Measurements from ENCODE around the gene CD79B. TPM values are rescaled to one million over a fixed set of nuclear protein-coding genes. Genes with fewer than 3 reads are reported as not detected.
"Not testable (repeated sequence)": the region's sequence is repeated elsewhere in the genome, so short reads cannot be mapped to it uniquely, and the experiment has no call there.

Gene CD79B
- total RNA-seq, 4 donors from 2014 or later, result 8.6 to 10.9 (median 9.9) TPM

DNA sequence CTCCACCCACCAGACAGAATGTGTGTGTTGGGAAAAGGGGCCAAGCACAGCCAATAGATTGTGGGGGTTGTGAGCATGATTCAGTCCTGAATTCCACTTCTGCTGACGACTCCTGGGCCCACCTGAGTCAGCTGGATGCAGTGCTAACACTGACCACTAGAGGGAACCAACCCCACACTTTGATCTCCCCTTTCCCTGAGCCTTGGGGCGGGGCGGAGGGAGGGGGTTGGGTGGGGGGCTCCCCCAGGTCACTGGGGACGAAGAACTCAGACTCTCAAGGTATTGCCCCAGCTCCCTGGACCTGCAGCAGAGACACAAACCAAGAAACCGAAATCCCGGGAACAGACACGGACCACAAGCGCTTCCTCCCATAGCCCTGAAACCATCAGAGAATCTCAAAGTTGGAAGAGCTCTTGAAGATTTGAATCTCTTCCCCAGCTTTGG, 20.5 kb downstream of the CD79B start:
- no peak overlapping the region for H3K27ac ChIP-seq
- peak in 1 of 2 donors; percentile 60 for DNase-seq (ENCODE audit: low spot score in 2 of 2)
- H3K4me1 ChIP-seq, result no peaks in the 10 kb centered on the region
- H3K9me3 ChIP-seq, result no peaks in the 10 kb centered on the region
- WGBS, 2 donors, result 35 to 57% methylated on average over 6 to 8 of the region's 8 CpGs
- H3K4me3 ChIP-seq, result no peak overlapping the region
- H3K36me3 ChIP-seq, result no peaks in the 10 kb centered on the region
- TF ChIP-seq EP300 (IDR thresholded peaks at IDR 0.05), result no peak
- TF ChIP-seq, protein P1, sequence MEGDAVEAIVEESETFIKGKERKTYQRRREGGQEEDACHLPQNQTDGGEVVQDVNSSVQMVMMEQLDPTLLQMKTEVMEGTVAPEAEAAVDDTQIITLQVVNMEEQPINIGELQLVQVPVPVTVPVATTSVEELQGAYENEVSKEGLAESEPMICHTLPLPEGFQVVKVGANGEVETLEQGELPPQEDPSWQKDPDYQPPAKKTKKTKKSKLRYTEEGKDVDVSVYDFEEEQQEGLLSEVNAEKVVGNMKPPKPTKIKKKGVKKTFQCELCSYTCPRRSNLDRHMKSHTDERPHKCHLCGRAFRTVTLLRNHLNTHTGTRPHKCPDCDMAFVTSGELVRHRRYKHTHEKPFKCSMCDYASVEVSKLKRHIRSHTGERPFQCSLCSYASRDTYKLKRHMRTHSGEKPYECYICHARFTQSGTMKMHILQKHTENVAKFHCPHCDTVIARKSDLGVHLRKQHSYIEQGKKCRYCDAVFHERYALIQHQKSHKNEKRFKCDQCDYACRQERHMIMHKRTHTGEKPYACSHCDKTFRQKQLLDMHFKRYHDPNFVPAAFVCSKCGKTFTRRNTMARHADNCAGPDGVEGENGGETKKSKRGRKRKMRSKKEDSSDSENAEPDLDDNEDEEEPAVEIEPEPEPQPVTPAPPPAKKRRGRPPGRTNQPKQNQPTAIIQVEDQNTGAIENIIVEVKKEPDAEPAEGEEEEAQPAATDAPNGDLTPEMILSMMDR (IDR thresholded peaks at IDR 0.05), result peak; percentile 47 to 96 (median 85)
- TF ChIP-seq POLR2A (IDR thresholded peaks at IDR 0.05), result no peak
- H3K27me3 ChIP-seq, result peaks cover 0 to 16% of the 10 kb centered on the region in 2 donors

DNA sequence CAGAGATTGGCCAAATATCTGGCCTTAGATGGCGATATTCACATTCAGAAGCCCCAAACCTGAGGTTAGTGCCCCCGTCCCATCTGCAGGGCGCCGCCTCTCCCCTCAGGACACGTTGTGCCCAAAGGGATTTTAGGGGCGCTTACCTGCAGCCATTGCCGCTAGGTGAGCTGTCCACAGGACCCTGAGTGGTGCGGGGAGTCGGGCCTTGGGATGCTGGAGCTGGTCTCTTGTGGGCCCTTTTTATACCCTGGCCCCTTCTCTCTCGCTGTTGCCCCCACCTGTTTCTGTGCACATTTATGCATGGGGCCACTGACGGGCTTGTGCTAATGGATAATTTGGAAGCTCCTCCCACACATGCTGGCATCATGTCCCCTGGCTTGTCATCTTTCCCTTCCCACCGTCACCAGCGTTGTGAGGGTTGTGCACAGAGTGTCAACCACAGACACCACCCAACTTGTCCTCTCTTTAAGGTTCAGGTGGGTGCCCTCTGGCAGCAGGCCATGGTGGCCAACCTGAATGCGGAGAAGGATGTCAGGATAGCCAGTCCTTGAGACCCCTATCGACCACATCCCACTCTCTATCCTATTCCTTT, 21.0 kb downstream of the CD79B start, which contains the start of gene CSHL1:
TSS of gene CSHL1 (minus strand) at position 218 of the 595 bp plus-strand sequence. CDS start at position 156, 62 bp downstream.
- TF ChIP-seq POLR2A (IDR thresholded peaks at IDR 0.05), result no peak
- TF ChIP-seq, protein P1 (IDR thresholded peaks at IDR 0.05), result no peak
- H3K36me3 ChIP-seq, result no peaks in the 10 kb centered on the region
- no peak for DNase-seq (ENCODE audit: low spot score in 2 of 2)
- H3K27ac ChIP-seq, result no peak within 1 kb of the TSS
- WGBS, 2 donors, result 54 to 76% methylated on average over 15 of the region's 15 CpGs
- H3K4me3 ChIP-seq, result no peak within 1 kb of the TSS
- H3K9me3 ChIP-seq, result no peaks in the 10 kb centered on the region
- no peaks in the 10 kb centered on the region for H3K4me1 ChIP-seq
- peaks cover 0 to 16% of the 10 kb centered on the region in 2 donors for H3K27me3 ChIP-seq

DNA sequence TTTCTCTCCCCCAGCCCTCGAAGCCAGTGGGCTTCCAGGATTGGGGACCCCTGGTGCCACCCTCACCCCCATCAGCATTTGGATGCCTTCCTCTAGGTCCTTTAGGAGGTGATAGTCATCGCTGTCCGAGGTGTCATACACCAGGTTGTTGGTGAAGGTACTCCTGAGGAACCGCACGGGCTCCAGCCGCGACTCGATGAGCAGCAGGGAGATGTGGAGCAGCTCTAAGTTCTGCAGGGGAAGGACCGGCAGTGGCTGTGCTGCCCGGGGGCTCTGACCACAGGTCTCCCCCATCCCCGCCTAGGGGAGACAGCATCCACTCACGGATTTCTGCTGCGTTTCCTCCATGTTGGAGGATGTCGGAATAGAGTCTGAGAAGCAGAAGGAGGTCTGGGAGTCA, 22.0 kb downstream of the CD79B start:
- TF ChIP-seq POLR2A (IDR thresholded peaks at IDR 0.05), result no peak
- TF ChIP-seq, protein P1 (IDR thresholded peaks at IDR 0.05), result no peak
- no peak for TF ChIP-seq EP300 (IDR thresholded peaks at IDR 0.05)
- Histone ChIP-seq H3K27ac (no peak overlapping the region), H3K27me3 (peaks cover 0 to 16% of the 10 kb centered on the region in 2 donors), H3K9me3 (no peaks in the 10 kb centered on the region), H3K4me3 (no peak overlapping the region), H3K4me1 (no peaks in the 10 kb centered on the region), H3K36me3 (no peaks in the 10 kb centered on the region)
- WGBS, 2 donors, result 77 to 89% methylated on average over 7 to 14 of the region's 14 CpGs
- no peak for DNase-seq (ENCODE audit: low spot score in 2 of 2)

DNA sequence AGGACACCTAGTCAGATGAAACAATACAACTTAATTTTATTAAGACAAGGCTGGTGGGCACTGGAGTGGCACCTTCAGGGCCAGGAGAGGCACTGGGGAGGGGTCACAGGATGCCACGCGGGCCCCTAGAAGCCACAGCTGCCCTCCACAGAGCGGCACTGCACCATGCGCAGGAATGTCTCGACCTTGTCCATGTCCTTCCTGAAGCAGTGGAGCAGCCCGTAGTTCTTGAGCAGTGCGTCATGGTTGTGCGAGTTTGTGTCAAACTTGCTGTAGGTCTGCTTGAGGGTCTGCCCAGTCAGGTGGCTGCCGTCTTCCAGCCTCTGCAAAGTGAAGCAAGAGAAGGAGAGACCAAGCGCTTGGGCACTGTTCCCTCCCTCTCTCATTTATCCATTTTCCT, 22.5 kb downstream of the CD79B start:
- H3K27me3 ChIP-seq, result peaks cover 0 to 16% of the 10 kb centered on the region in 2 donors
- not testable (repeated sequence) for DNase-seq (ENCODE audit: low spot score in 2 of 2); H3K36me3 ChIP-seq; H3K4me1 ChIP-seq; H3K4me3 ChIP-seq; H3K27ac ChIP-seq; H3K9me3 ChIP-seq
- WGBS, 2 donors, result 88 to 91% methylated on average over 10 of the region's 10 CpGs

DNA sequence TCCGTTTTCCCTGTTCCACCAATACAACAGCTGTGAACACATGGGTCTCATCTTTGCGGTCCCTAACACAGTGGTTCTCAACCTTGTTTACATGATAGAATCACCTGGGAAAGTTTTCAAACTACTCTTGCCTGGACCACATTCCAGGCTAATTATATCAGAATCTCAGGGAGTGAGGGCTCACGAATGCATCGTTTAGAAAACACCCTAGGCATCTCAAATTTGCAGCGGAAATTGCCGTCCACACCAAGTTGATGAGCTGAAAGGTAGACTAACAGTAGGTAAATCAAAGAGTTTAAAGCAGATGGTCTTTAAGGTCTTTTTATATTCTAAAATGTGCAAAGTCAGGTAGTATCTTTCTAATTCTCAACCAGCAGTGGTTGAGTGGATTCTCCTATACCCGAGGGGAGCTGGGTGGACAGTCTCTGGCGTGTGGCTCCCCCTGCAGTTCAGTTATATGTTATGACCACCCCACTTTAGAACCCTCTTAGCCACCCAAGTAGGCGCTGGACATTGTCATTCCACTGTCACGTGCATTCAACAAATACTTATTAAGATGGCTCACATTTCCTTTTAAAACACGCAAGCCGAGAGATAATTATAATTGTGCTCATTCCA, 24.9 kb downstream of the CD79B start:
- not testable (repeated sequence) for H3K9me3 ChIP-seq; H3K4me1 ChIP-seq; DNase-seq (ENCODE audit: low spot score in 2 of 2); H3K36me3 ChIP-seq; H3K4me3 ChIP-seq; H3K27ac ChIP-seq
- 56 to 60% methylated on average over 12 of the region's 12 CpGs for WGBS, 2 donors
- H3K27me3 ChIP-seq, result peaks cover 0 to 16% of the 10 kb centered on the region in 2 donors

DNA sequence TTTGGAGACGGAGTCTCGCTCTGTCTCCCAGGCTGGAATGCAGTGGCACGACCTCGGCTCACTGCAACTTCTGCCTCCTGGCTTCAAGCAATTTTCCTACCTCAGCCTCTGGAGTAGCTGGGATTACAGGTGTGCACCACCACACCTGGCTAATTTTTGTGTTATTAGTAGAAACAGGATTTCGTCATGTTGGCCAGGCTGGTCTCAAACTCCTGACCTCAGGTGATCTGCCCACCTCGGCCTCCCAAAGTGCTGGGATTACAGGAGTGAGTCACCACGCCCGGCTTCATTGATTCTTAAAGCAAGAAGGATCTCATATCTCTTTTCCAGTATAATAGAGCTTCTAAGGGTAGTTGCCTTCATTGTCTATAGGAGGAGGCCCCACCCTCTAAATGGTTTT, 27.3 kb downstream of the CD79B start:
- DNase-seq (ENCODE audit: low spot score in 2 of 2), result not testable (repeated sequence)
- WGBS, 2 donors, result 83 to 86% methylated on average over 8 of the region's 8 CpGs

More for the DNA sequence above, 27.3 kb downstream of the CD79B start:
- not testable (repeated sequence) for H3K27me3 ChIP-seq, H3K36me3 ChIP-seq, H3K9me3 ChIP-seq, H3K4me3 ChIP-seq, H3K4me1 ChIP-seq, H3K27ac ChIP-seq
